HepG2 (cell line): ENCODE results near the gene PLEKHG2. TPM values are rescaled to one million over a fixed set of nuclear protein-coding genes. Genes with fewer than 3 reads are reported as not detected.

Experiments
- ATAC-seq: fragments of 200-7000 bp; cut with Tn5 transposase; 3 replicates; pipeline ENCODE4 v1.9.1; 2020; ENCODE audit warnings: mild to moderate bottlenecking, moderate library complexity
- BruUV-seq: library from RNA; stranded (reverse); fragments of 400-500 nt; replicated peaks from 2 replicates; lab custom pipeline; 2021; lab: Mats Ljungman, UMichigan
- CTCF ChIA-PET: fragments of 300-600 bp; formaldehyde crosslinking; extraction: SDS; loops from one replicate; lab custom pipeline; 2021; ENCODE audit warnings: low total read pairs, inconsistent platforms, low intra/inter-chr PET ratio; lab: Yijun Ruan, JAX
- POLR2A ChIA-PET: fragments of 350-600 bp; sonication (Branson Sonifier 250); formaldehyde crosslinking; loops from one replicate; lab custom pipeline; 2020; ENCODE audit warnings: antibody characterized with exemption, inconsistent platforms; lab: Yijun Ruan, JAX
- DNase-seq: peaks from one replicate; pipeline ENCODE4 v3.0.0-alpha.2; 2015; ENCODE audit warnings: low spot score
- FAIRE-seq: peaks from 3 replicates; lab custom pipeline; 2011; peaks lifted over from hg19 to GRCh38; lab: Jason Lieb, UNC
- H2AFZ ChIP-seq: one replicate; pipeline ENCODE4 v1.6.1; 2011; ENCODE audit warnings: low read length, inconsistent platforms
- H3K27ac ChIP-seq: fragments of 300-600 bp; 3 replicates; pipeline ENCODE4 v1.8.0; 2011; ENCODE audit warnings: mixed run types, mild to moderate bottlenecking, mixed read lengths, low read length, inconsistent platforms; ENCODE audit not compliant: insufficient read depth; ENCODE audit errors: extremely low read length
- H3K27me3 ChIP-seq, 2 experiments: fragments of 200-600 bp in 1 of 2; 2 replicates in 1 of 2; 3 replicates in 1 of 2; pipeline versions ENCODE4 v1.6.0 to v1.8.0; 2011; ENCODE audit warnings: low read length in 2 of 2, mild to moderate bottlenecking in 2 of 2, moderate library complexity in 2 of 2, inconsistent platforms in 1 of 2; ENCODE audit not compliant: insufficient read depth in 2 of 2, control insufficient read depth in 1 of 2
- H3K36me3 ChIP-seq, 2 experiments: fragments of 200-600 bp in 1 of 2; replicated peaks in 1 of 2; 2 replicates in 1 of 2; 3 replicates in 1 of 2; pipeline versions ENCODE4 v1.5.1 to v1.8.0; 2011; ENCODE audit warnings: low read length in 2 of 2, inconsistent platforms in 1 of 2; ENCODE audit not compliant: insufficient read depth in 2 of 2, control insufficient read depth in 1 of 2
- H3K4me1 ChIP-seq: 2 replicates; pipeline ENCODE4 v1.5.1; 2012; ENCODE audit warnings: low read length, inconsistent platforms; ENCODE audit not compliant: insufficient read depth
- H3K4me2 ChIP-seq: 2 replicates; pipeline ENCODE4 v1.6.0; 2011; ENCODE audit warnings: low read depth, low read length, inconsistent platforms
- H3K4me3 ChIP-seq, 3 experiments: fragments of 200-600 bp in 1 of 3; sonication (generic), shearing (Covaris generic) in 1 of 3; replicated peaks in 1 of 3; 2 replicates each; pipeline ENCODE4 v1.5.1; 2011 to 2016; ENCODE audit warnings: low read length in 3 of 3, inconsistent platforms in 2 of 3, low read depth in 2 of 3, mild to moderate bottlenecking in 2 of 3, control low read depth in 1 of 3, mixed read lengths in 1 of 3; ENCODE audit not compliant: insufficient read depth in 1 of 3
- H3K79me2 ChIP-seq: one replicate; pipeline ENCODE4 v1.6.1; 2011; ENCODE audit warnings: low read length, inconsistent platforms; ENCODE audit not compliant: insufficient read depth
- H3K9ac ChIP-seq: 2 replicates; pipeline ENCODE4 v1.6.0; 2011; ENCODE audit warnings: mild to moderate bottlenecking, low read depth, low read length, inconsistent platforms; ENCODE audit not compliant: insufficient read depth
- H3K9me3 ChIP-seq: 2 replicates; pipeline ENCODE4 v1.5.1; 2012; ENCODE audit warnings: mild to moderate bottlenecking, low read length
- H4K20me1 ChIP-seq: 2 replicates; pipeline ENCODE4 v1.6.0; 2011; ENCODE audit warnings: inconsistent platforms, mild to moderate bottlenecking, low read length, moderate library complexity; ENCODE audit not compliant: insufficient read depth
- ATRX ChIP-seq: sonication (generic); formaldehyde crosslinking; IDR thresholded peaks from 2 replicates; pipeline ENCODE4 v1.4.0; 2020; ENCODE audit warnings: missing genetic modification reagents, borderline replicate concordance
- GMEB2 ChIP-seq: IDR thresholded peaks from 2 replicates; pipeline ENCODE4 v1.6.1; 2016; ENCODE audit warnings: missing biosample characterization, missing genetic modification reagents, low read depth
- GZF1 ChIP-seq: sonication (generic); formaldehyde crosslinking; IDR thresholded peaks from 2 replicates; pipeline ENCODE4 v1.5.1; 2020; ENCODE audit warnings: mild to moderate bottlenecking, missing genetic modification reagents
- HMG20A ChIP-seq: IDR thresholded peaks from 2 replicates; pipeline ENCODE4 v1.6.1; 2016; ENCODE audit warnings: borderline replicate concordance
- ISL2 ChIP-seq: sonication (generic); formaldehyde crosslinking; IDR thresholded peaks from 2 replicates; pipeline ENCODE4 v1.5.0; 2020; ENCODE audit warnings: missing genetic modification reagents
- MXD1 ChIP-seq: sonication (generic); formaldehyde crosslinking; IDR thresholded peaks from 2 replicates; pipeline ENCODE4 v1.4.0; 2020; ENCODE audit warnings: mild to moderate bottlenecking, missing genetic modification reagents
- MYC ChIP-seq: sonication (generic); formaldehyde crosslinking; IDR thresholded peaks from 2 replicates; pipeline ENCODE4 v1.9.0; 2021; ENCODE audit warnings: missing genetic modification reagents, borderline replicate concordance
- MZF1 ChIP-seq: sonication (generic); formaldehyde crosslinking; IDR thresholded peaks from 2 replicates; pipeline ENCODE4 v1.8.1; 2023; ENCODE audit warnings: mild to moderate bottlenecking, missing genetic modification reagents, borderline replicate concordance
- NR2C2 ChIP-seq: sonication (generic); formaldehyde crosslinking; IDR thresholded peaks from 2 replicates; pipeline ENCODE4 v1.4.0; 2020; ENCODE audit warnings: missing genetic modification reagents, mild to moderate bottlenecking, moderate library complexity, borderline replicate concordance
- ZBED4 ChIP-seq: sonication (generic); formaldehyde crosslinking; IDR thresholded peaks from 2 replicates; pipeline ENCODE4 v1.4.0; 2020; ENCODE audit warnings: missing genetic modification reagents, borderline replicate concordance
- ZNF180 ChIP-seq: sonication (generic); formaldehyde crosslinking; IDR thresholded peaks from 2 replicates; pipeline ENCODE4 v1.4.0; 2020; ENCODE audit warnings: low read depth, missing genetic modification reagents, borderline replicate concordance
- ZNF615 ChIP-seq: sonication (generic); formaldehyde crosslinking; IDR thresholded peaks from 2 replicates; pipeline ENCODE4 v1.5.0; 2020; ENCODE audit warnings: mild to moderate bottlenecking, missing genetic modification reagents, borderline replicate concordance
- ZNF720 ChIP-seq: sonication (generic); formaldehyde crosslinking; IDR thresholded peaks from 2 replicates; pipeline ENCODE4 v1.4.0; 2020; ENCODE audit warnings: missing genetic modification reagents
- ZSCAN12 ChIP-seq: sonication (generic); formaldehyde crosslinking; IDR thresholded peaks from 2 replicates; pipeline ENCODE4 v1.9.0; 2021; ENCODE audit warnings: mild to moderate bottlenecking, missing genetic modification reagents
- WGBS: methylation state at CpG from one replicate; pipeline ENCODE4 v1.1.6; 2017; ENCODE audit warnings: low lambda C conversion rate; 5-methylcytosine and 5-hydroxymethylcytosine counted together
- in situ Hi-C: cut with HindIII; loops from 2 replicates; pipeline ENCODE4 v1.10.0; 2017; ENCODE audit warnings: low pct_unique_long_range_greater_than_20kb; ENCODE audit not compliant: extremely low pct_ligation_motif_present
- intact Hi-C: fragments of 100-400 bp; cut with micrococcal nuclease; formaldehyde crosslinking; loops from one replicate; pipeline ENCODE4 v1.10.0; 2022; ENCODE audit not compliant: unreplicated experiment
- polyA plus RNA-seq, 8 experiments: library from polyadenylated mRNA; depleted of rRNA in 3 of 8; stranded (reverse) in 7 of 8; unstranded in 1 of 8; fragments of >200 nt; fragmentation: Illumina TruSeq in 4 of 8; extraction: Trizol in 4 of 8; gene quantifications; 2 replicates each; pipeline versions ENCODE4 v1.2.1 to v1.2.3, GENCODE V29; 2011 to 2016; ENCODE audit warnings: low read depth in 4 of 8, missing spikeins in 1 of 8, mixed read lengths in 1 of 8; ENCODE audit not compliant: insufficient read depth in 1 of 8
- total RNA-seq, 5 experiments: library from RNA; depleted of rRNA; stranded (reverse); fragments of >200 nt; fragmentation: Illumina TruSeq; extraction: Trizol; gene quantifications; 2 replicates each; pipeline ENCODE4 v1.2.3, GENCODE V29; 2016; ENCODE audit warnings: low read depth in 1 of 5

PLEKHG2 gene
- total and polyA plus RNA-seq, 2 of the 13 experiments (the other 11 are each of a cell fraction or from before 2014, with no cell fraction given): 3.6 to 6.8 TPM

- no peak for TF ChIP-seq ZBED4 (CRISPR knock-in tag)
Measured at GRCh38 chr19:39409208-39410016, 3.1 kb upstream of the PLEKHG2 start (continued).

- no peak; the same call in 2 of the 3 replicates for ATAC-seq
- no peak for TF ChIP-seq GZF1 (CRISPR knock-in tag)
- TF ChIP-seq MYC (CRISPR knock-in tag): no peak
- 0 out of 2 replicates have a peak, but pooled peaks have one; percentile 19 for TF ChIP-seq NR2C2 (CRISPR knock-in tag)
- no peak for TF ChIP-seq ATRX
- TF ChIP-seq ZNF615: no peak
- no peak for TF ChIP-seq ISL2 (CRISPR knock-in tag)
- TF ChIP-seq HMG20A: no peak
- TF ChIP-seq GMEB2 (CRISPR knock-in tag): no peak
- no peak for TF ChIP-seq ZNF720 (CRISPR knock-in tag)
- TF ChIP-seq ZNF180 (CRISPR knock-in tag): no peak
- no peak for TF ChIP-seq ZSCAN12 (CRISPR knock-in tag)
- TF ChIP-seq MZF1: no peak
- TF ChIP-seq MXD1 (CRISPR knock-in tag): no peak
Measured at GRCh38 chr19:39410017-39410830, 2.2 kb upstream of the PLEKHG2 start.

More at GRCh38 chr19:39410017-39410830, 2.2 kb upstream of the PLEKHG2 start:
- Histone ChIP-seq H4K20me1 (peaks cover 20% of the 10 kb centered on the region; the same call in 1 of the 2 replicates), H3K9ac (peak overlapping the region; percentile 83), H3K27ac (peak overlapping the region; percentile 81), H3K79me2 (peaks cover 39% of the 10 kb centered on the region), H3K36me3 (peaks cover 0 to 3% of the 10 kb centered on the region in 2 experiments; a peak in 1 of 5 replicates), H3K27me3 (no peaks in the 10 kb centered on the region; a peak in 1 of 5 replicates), H2AFZ (no peak overlapping the region), H3K9me3 (no peaks in the 10 kb centered on the region), H3K4me2 (peak overlapping the region; percentile 96), H3K4me1 (peaks cover 55% of the 10 kb centered on the region), H3K4me3 (peak overlapping the region; percentile 70 to 98 (median 97))
- DNase-seq: no peak
- POLR2A ChIA-PET: interaction anchor here (5.8 kb wide), 1 partner anchor 19 kb away, joined by 43 read pairs; the partner anchor contains the start of genes MED29 and PAF1
- in situ Hi-C loops (no loop called here), intact Hi-C loops (loop anchor here (5.0 to 10.0 kb wide), 3 partner anchors 68 to 288 kb away; partner anchors contain the start of genes EID2B and SAMD4B)
- CTCF ChIA-PET: interaction anchor here (5.1 kb wide), 1 partner anchor 13 kb away, joined by 127 read pairs; no protein-coding TSS in a partner anchor
- no TSS peak for BruUV-seq
- FAIRE-seq: no peak
- WGBS: 2% methylated on average over 12 of the region's 35 CpGs
